ENCODE measurements around the gene ACER1.
"Not testable (repeated sequence)": the region's sequence is repeated elsewhere in the genome, so short reads cannot be mapped to it uniquely, and the experiment has no call there.

The ACER1 gene, protein sequence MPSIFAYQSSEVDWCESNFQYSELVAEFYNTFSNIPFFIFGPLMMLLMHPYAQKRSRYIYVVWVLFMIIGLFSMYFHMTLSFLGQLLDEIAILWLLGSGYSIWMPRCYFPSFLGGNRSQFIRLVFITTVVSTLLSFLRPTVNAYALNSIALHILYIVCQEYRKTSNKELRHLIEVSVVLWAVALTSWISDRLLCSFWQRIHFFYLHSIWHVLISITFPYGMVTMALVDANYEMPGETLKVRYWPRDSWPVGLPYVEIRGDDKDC

DNA sequence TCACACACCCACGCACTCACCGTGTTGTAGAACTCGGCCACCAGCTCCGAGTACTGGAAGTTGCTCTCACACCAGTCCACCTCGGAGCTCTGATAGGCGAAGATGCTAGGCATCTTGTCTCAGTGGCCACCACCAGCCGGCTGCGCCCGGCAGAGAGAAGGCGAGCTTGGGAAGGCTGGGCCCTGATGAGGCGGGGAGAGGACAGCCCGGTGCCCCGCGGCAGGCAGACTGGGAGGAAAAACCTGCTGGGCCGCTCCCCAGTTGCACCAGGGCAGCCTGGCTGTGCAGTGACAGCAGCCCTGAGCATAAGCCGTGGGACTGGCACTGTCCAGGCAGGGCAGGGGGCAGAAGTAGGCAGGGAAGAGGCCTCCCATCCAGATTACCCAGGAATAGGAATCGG, at the start of gene ACER1:
TSS of gene ACER1 (minus strand) at position 174 of the 400 bp plus-strand sequence. CDS start at position 113, 61 bp downstream.
- no peak for DNase-seq

- no peak for DNase-seq
Measured at GRCh38 chr19:6383188-6383587, 49.8 kb upstream of the ACER1 start.

DNA sequence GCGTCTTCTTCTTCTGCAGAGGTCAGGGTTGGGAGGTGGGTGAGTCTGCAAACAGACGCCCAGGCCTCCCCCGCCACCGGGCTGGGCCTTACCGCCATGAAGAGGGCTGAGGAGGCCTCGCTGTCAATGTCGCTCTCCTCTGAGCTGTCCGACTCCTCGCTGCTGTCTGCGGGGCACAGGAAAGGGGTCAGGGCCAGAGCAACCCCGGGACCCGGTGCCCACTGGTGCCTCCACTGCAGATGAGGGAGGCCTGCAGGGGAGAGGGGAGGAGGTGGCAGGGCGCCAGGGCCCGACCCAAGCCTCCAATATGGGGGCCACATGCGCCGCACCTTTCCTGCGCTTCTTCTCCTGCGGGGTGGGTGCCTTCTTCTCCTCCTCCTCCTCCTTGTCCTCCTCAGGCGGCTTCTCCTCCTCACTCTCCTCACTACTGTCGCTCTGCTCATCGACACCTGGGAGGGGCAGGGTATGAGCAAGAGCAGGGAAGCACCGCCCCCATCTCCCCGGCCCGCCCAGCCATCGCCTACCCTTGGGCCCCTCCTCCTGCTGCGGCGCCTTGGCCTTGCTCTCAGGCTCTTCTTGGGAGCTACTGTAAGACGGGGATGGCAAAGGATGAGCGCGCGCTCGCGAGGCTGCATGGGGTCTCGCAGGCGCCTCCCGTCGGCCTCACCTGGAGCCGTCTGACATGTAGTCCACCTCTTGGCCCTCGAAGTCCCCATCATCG, 47.8 kb upstream of the ACER1 start:
- no peak for DNase-seq

DNA sequence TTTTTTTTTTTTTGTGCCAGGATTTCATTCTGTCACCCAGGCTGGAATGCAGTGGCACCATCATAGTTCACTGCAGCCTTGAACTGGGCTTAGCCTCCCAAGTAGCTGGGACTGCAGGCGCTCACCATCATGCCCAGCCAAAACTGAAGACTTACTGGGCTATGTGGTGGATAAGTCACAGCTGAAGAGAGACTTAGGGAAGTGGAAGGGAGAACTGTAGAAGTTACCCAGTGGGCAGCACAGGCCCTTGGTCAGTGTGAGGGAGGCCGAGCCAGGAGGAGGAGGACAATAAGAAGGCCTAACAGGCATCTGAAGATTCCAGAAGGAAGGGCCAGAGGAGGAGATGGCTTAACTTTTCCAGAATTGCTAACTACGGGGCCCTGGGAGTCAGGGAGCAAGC, 46.3 kb upstream of the ACER1 start:
- DNase-seq: no peak

DNA sequence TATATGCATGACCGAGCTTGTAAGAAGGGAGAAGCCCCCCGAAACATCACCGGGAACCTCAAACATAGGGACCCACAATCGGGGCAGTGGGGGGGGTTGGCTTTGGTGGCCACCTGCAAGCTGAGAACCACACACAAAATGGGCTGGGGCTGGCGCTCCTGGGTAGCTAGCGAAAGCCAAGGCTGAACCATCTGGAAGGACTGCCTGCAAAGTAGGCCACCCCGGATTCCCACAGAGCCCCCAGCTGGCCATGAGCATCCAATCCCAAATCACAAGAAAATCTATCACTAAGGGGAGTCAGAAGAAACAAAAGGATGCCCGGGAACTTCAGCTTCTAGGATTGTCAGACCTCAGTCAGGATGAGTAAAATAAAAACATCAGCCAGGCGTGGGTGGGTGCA, 45.1 kb upstream of the ACER1 start:
- no peak for DNase-seq

DNA sequence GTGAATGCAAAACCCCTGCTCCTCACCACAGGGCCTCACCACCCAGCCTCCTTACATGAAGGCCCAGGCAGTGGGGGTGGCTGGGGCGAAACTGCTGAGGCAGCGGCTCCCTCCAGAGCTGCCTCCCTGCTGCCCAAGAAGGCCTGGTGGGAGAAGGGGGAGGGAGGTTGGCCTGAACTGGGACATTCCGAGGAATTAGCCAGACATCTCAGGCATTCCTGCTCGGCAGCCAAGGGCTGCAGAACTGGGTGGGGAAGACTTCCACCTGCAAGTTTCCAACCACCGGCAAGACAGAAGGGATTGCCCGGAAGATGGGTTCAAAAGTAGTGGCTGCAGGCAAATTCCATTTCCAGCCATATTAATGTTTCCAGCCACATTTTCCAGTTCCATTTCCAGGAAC, 44.6 kb upstream of the ACER1 start:
- no peak for DNase-seq

- DNase-seq: no peak
Measured at GRCh38 chr19:6376512-6377190, 43.2 kb upstream of the ACER1 start.

DNA sequence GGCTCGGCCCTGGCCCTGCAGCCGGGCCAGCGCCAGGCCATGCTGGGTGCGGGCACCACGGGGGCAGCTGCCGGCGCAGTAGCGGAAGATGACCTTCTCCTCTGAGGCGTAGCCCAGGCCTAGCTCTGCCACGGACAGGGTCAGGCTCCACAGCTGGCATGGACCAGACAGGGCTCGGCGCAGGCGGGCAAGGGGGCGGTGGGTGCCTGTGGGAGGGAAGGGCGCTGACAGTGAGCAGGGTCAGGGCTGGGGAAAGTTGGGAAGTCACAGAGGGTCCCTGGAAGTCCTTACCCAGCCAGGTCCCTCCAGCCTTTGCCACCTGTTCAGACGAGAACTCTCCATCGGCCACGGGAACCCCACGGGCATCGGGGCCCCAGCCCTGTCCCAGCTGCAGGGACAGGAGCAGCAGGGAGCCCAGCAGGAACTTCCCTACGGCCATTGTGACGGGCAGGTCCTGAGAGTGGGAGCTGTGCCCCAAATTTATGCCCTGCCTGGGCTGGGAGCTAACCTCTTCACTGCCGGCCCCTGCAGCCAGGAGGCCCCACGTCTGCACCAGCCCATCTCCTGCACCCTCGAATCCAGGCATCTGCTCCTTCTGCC, 42.1 kb upstream of the ACER1 start, which contains the start of gene PSPN:
TSS of gene PSPN (minus strand) at position 523 of the 600 bp plus-strand sequence. CDS start at position 439, 84 bp downstream.
- DNase-seq: no peak

GRCh38 chr19:6374711-6375410, 41.4 kb upstream of the ACER1 start:
- DNase-seq: no peak

DNA sequence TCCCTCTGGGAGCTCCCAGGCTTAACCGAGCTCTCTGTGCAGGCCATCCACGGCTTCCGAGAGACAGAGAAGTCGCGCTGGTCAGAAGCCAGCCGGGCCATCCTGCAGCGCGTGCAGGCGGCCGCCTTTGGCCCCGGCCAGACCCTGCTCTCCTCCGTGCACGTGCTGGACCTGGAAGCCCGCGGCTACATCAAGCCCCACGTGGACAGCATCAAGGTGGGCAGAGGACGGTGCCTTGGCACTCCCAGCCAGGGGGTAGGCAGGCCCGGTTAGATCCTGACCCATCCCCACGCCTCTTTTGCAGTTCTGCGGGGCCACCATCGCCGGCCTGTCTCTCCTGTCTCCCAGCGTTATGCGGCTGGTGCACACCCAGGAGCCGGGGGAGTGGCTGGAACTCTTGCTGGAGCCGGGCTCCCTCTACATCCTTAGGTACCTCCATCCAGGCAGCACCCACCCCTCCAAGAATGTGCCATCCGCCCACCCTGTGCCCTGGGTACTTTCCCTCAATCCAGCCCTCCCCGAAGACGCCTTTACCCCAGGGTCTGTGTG, 40.8 kb upstream of the ACER1 start:
- DNase-seq: no peak

DNA sequence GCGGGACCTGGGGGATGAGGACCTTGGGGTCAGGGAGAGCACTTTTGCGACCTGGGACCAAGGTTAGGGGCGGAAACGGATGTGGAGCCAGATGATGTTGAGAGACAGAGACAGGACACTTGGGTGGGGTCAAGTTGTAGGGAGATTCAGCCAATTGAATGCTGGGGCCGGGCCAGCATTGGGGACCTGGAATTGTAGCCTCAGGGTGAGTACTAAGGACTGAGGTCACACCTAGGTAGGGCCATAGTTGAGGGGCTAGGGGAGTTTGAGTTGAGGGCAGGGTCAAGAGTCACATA, 40.3 kb upstream of the ACER1 start:
- DNase-seq: no peak

- peak; percentile 99 for DNase-seq
Measured at GRCh38 chr19:6373096-6373812, 39.8 kb upstream of the ACER1 start.

GRCh38 chr19:6372594-6373095, 39.2 kb upstream of the ACER1 start, which contains the start of gene ALKBH7:
Gene ALKBH7 (plus strand): TSS chr19:6372794. CDS start chr19:6372821, 27 bp downstream.
- peak; percentile 99 for DNase-seq

GRCh38 chr19:6364353-6364752, 30.9 kb upstream of the ACER1 start:
- no peak for DNase-seq

DNA sequence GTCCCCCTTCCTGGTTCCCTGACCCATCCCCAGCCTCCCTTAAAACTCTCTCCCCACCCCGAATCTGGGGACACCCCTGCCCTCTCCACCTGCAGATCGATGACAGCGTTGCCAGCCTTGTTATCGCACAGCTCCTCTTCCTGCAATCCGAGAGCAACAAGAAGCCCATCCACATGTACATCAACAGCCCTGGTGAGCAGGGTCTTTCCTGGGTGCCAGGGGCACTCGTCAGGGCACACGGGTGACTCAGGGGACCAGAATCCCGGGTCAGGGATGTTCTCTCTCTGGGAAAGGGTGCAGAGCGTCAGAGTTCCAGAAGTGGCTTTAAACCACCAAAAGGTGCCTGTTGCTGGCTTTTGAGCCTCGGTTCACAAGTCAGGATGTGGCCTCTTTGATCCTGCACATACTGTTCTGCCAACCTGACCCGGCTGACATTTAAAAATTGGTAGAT, 29.0 kb upstream of the ACER1 start:
- peak; percentile 55 for DNase-seq

- no peak for DNase-seq
Measured at GRCh38 chr19:6362027-6362350, 28.6 kb upstream of the ACER1 start.

GRCh38 chr19:6360857-6361216, 27.4 kb upstream of the ACER1 start:
- DNase-seq: not testable (repeated sequence)

DNA sequence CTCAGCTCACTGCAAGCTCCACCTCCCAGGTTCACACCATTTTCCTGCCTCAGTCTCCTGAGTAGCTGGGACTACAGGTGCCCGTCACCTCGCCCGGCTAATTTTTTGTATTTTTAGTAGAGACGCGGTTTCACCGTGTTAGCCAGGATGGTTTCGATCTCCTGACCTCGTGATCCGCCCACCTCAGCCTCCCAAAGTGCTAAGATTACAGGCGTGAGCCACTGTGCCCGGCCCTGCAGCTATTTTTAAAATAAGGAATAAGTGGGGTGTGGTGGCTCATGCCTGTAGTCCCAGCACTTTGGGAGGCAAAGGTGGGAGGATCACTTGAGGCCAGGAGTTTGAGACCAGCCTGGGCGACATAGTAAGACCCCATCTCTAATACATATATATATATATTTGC, 27.0 kb upstream of the ACER1 start:
- not testable (repeated sequence) for DNase-seq

DNA sequence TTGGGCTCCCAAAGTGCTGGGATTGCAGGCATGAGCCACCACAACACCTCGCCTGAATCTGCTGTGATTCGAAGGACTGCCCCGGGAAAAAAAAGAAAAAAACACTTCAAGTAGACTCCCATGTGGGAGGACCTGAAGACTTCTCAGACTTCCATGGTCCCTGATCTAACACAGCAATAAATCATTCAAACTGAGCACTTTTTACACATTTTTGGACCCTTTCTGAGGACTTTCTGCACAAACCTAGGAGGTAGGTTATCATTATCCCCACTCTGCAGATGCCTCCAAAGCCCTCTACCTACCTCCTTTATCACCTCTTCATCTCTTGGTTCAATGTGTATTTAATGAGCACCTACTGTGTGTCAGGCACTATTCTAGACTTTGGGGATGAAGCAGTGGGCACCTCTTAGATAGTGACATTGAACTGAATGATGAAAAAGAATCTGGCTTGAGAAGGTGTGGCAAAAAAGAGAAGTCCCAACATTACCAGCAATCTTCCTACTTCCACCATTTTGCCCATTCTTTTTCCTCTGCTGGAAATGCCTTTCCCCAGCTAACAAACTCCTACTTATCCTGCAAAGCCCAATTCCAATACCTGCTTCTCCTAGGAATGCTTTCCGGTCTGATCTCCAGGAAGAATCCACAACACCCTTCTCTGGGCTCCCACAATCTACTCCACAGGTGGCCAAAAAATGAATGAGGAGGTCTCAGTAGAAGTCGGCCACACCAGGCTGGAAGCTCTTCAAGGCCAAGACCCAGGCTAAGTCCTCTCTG, 26.3 kb upstream of the ACER1 start:
- no peak for DNase-seq

GRCh38 chr19:6358003-6358402, 24.6 kb upstream of the ACER1 start:
- DNase-seq: no peak

DNA sequence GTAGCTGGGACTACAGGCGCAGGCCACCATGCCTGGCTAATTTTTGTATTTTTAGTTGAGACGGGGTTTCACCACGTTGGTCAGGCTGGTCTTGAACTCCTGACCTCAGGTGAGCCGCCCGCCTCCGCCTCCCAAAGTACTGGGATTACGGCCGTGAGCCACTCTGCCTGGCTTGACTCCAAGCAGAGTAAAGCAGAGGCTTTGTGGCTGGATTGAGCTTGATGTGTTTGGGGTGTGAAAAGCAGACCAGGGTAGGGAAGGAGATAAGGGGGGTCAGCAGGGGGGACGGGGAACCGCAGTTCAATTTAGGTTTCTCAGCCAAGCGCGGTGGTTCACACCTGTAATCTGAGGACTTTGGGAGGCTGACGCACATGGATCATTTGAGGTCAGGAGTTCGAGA, 23.8 kb upstream of the ACER1 start:
- DNase-seq: no peak

All from activated CD4-positive, alpha-beta T cell treated with anti-CD3 and anti-CD28 coated beads, Interleukin-10, Interleukin-2, amounts not matched to agents 100 ng/mL and 50 ng/mL, durations not matched to agents 16 hours and 8 hours (primary cell).